ENCODE results near the gene MED27. TPM values are rescaled to one million over a fixed set of nuclear protein-coding genes. Genes with fewer than 3 reads are reported as not detected.
"Not testable (repeated sequence)": the region's sequence is repeated elsewhere in the genome, so short reads cannot be mapped to it uniquely, and the experiment has no call there.

The MED27 gene
- total and polyA plus RNA-seq, 2 of the 4 experiments (the other 2 are of a cell fraction): 50.2 to 63.4 TPM

DNA sequence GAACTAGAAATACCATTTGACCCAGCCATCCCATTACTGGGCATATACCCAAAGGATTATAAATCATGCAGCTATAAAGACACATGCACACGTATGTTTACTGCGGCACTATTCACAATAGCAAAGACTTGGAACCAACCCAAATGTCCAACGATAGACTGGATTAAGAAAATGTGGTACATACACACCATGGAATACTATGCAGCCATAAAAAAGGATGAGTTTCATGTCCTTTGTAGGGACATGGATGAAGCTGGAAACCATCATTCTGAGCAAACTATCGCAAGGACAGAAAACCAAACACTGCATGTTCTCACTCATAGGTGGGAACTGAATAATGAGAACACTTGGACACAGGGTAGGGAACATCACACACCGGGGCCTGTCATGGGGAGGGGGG, 158.0 kb downstream of the MED27 start:
- H3K56ac ChIP-seq (ENCODE audit: extremely low read depth, insufficient read depth, low read length); H3K36me3 ChIP-seq (ENCODE audit: control insufficient read depth, insufficient read depth, low read length); H2AK9ac ChIP-seq (replicated peaks; ENCODE audit: low read depth, low read length, poor library complexity); H3K4ac ChIP-seq (ENCODE audit: low read depth, low read length); H2BK5ac ChIP-seq (ENCODE audit: low read depth, low read length, poor library complexity, severe bottlenecking); H3K9ac ChIP-seq (ENCODE audit: low read depth, low read length); H3K4me3 ChIP-seq (ENCODE audit: insufficient read depth, low read depth, low read length); H4K91ac ChIP-seq (ENCODE audit: insufficient read depth, low read depth, low read length); H3K9me1 ChIP-seq (ENCODE audit: insufficient read depth, low read length); DNase-seq; H2BK20ac ChIP-seq (ENCODE audit: low read depth, low read length); H2BK120ac ChIP-seq (ENCODE audit: low read depth, low read length); H3K18ac ChIP-seq (ENCODE audit: low read depth, low read length); H3K23ac ChIP-seq (ENCODE audit: low read depth, low read length); ATAC-seq (ENCODE audit: low read depth); in situ Hi-C loops (cut with MboI; ENCODE audit: low sequenced_read_pairs); H4K8ac ChIP-seq (ENCODE audit: low read depth in 2 of 2, low read length in 2 of 2); intact Hi-C loops (cut with micrococcal nuclease); H2AK5ac ChIP-seq (ENCODE audit: low read depth, low read length); dilution Hi-C loops (cut with HindIII; ENCODE audit: low sequenced_read_pairs, unreplicated experiment); H3K14ac ChIP-seq (replicated peaks; ENCODE audit: low read depth, low read length); BruUV-seq (replicated peaks); H3K27me3 ChIP-seq (ENCODE audit: control insufficient read depth, insufficient read depth, low read length); H4K5ac ChIP-seq (ENCODE audit: low read depth, low read length); CTCF ChIA-PET; H3K9me3 ChIP-seq (ENCODE audit: control insufficient read depth, insufficient read depth, low read length); H2BK15ac ChIP-seq (ENCODE audit: low read depth, low read length); H3K4me1 ChIP-seq (ENCODE audit: control insufficient read depth, insufficient read depth, low read length); H2AFZ ChIP-seq (replicated peaks; ENCODE audit: low read length, poor library complexity); H3K4me2 ChIP-seq (ENCODE audit: low read depth, low read length); H3K27ac ChIP-seq (ENCODE audit: insufficient read depth, low read length); POLR2A ChIA-PET (ENCODE audit: unreplicated experiment): not testable (repeated sequence)
- peaks cover 8 to 29% of the 10 kb centered on the region in 2 experiments; a peak in 3 of 4 replicates for H3K79me1 ChIP-seq (ENCODE audit: low read depth in 1 of 2, low read length in 2 of 2)
- peaks cover 18% of the 10 kb centered on the region for H4K20me1 ChIP-seq (ENCODE audit: insufficient read depth, low read length)
- WGBS, 2 experiments (ENCODE audit: extremely low coverage in 2 of 2, insufficient read length in 1 of 2): no CpG with 5 or more reads among the region's 5 CpGs
